Activated CD4-positive, alpha-beta T cell treated with anti-CD3 and anti-CD28 coated beads, Interleukin-2, amount 50 U/mL, for 4 hours (primary cell): Measurements from ENCODE around the gene HSPH1.

Source experiments
- DNase-seq, 2 experiments: peaks; one replicate each; pipeline ENCODE4 v3.0.0-alpha.2; 2020

HSPH1 gene

DNA sequence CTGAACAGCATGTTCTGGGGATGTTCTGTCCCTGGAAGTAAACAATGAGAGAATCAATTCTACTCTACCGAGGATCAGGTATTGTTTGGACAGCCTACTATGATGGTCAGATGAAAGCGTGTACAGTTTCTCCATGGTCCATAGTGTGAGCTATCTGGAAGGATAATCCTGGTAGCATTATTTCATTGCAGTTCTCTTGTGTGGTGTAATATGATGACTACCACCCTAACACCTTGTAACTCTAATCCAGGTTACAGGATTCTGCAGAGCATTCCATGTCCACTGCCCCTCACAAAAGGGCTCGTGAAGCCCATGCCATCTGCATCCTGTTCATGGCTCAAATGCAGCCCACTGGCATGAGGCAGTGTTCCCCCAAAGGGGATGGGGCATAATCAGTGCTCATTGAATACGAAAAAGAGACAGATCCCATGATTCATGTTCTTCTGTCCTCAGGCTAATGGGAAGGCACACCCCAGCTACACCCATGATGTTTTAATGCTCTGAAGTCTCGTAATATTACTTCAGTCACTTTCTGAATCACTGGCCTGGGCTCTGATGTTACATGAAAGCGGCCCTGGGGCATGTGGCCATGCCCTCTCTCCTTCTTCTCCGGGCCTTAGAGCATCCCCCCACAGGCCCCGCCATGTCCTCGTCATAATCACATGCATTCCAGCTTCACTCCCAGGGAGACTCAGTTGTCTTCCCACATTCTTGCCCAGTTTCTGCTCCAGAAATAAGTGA lies 68.4 kb downstream of the HSPH1 start:
- DNase-seq, result no peak

DNA sequence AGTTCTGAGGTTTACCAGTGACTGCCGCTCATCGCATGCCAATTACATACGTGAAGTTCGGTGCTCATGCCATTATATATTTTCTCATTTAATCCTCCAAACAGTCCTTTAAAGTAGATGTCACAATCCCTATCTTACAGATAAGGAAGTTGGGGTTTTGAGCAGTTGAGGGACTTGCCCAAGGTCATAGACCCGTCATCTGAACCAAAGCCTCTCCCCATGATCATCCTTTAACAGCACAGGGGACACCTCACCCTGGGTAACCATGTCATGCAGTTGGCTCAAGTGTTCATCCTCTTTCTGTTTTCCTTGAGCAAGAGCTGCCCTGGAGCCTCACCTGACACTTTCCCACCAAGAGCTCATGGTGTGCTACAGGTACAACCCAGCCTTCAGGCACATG lies 69.1 kb downstream of the HSPH1 start:
- no peak for DNase-seq

DNA sequence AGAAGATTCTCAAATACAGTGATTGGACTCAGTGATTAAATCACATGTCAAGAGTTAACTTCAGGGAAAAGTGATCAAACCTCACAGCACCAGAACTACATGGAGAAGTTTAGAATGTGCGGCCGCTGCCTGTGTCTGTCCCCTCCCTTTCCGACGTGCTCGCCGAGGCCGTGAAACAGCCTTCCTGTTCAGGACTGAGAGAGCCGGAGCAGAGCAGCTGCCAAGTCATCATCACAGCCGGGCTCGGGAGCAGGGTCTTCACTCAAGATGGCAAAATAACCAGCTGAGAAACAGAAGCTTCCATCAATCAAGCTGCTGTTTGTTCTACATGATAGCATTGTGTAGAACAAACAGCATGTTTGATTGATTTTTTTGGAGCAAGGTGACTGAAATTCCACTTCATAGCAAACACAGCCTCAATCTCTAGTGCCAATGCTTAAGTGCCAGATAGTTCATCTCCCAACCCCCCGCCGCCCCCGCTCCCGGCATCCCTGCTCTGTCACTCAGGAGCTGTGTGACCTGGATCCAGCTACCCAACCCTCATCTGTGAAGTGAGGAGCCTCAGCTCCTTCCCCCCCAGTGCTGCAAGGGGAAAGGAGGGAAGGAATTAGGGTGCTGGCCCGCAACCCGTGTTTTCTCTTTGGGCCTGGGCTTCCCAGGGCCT lies 70.6 kb downstream of the HSPH1 start:
- no peak for DNase-seq

DNA sequence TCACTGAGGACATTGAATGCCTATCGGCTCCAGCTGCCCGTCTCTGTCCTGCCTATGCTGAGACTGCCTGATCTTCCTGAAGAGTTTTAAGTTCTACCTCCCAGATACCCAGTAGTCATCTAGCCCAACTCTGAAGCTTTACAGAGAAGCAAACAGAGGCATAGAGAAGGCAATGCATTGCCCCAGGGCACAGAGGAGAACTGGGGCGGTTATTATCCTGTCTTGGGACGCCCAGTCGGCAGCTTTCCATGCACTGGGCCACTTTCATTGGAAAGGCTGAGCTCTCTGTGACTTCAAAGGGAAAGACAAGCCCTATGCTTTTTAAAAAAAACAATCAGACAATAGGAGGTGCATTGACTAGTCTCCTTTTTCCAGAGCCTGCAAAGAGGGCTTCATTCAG lies 71.6 kb downstream of the HSPH1 start:
- no peak for DNase-seq

DNA sequence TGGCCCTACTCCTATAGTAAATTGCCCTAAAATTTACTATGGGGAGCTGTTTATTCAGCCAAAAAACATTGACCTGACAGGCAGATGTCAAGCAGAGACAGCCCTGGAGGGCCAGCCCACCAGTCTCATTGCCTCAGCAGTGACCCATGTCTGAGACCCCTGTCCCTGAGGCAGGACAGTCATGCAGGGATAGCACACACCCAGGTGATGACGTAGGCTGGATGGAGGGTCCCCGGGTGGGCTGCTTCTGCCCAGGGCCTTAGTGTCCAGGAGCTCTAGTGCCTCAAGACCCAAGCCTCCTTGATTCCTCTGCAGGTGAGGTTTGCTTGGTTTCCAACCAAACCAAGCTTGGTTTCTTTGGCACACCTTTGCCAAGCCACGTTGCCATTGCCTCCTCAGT lies 72.1 kb downstream of the HSPH1 start:
- DNase-seq, result no peak

DNA sequence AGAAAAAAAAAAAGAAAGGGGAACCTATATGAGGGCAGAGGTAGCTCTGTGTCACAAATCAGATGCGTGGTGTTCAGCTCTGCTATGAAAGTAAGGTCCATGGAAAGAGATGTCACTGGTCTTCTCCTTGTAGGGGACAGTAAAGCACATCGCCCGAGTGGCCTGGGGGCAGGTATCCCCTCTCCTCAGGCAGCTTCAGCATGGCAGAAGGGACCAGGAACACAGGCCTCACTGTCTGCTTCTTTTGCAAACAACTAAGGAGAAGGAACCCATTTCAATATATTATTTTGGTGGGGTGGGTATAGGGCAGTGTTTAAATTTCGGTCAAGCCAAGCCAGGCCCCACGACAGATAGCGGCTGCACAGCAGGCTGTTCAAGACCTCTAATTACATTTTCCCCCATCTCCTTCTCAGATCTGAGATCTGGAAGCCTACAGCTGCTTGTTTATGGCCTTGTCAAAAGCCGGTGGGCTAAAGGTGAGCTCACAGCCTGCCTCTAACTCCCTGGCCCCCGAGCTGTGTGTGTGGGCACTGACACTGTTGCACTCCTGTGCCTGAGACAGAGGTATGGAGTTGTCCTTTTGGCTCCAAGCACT lies 72.8 kb downstream of the HSPH1 start:
- DNase-seq, result no peak
